Measurements from ENCODE around the gene SPDYA.
"Not testable (repeated sequence)": the region's sequence is repeated elsewhere in the genome, so short reads cannot be mapped to it uniquely, and the experiment has no call there.

Gene SPDYA

GRCh38 chr2:28810384-28811285 lies at the start of gene SPDYA:
SPDYA (plus strand) TSS chr2:28810834; CDS start chr2:28816015, 5,181 bp downstream.
- DNase-seq, result no peak

GRCh38 chr2:28761420-28761819 lies 49.2 kb upstream of the SPDYA start:
- no peak for DNase-seq

- no peak for DNase-seq
Measured at GRCh38 chr2:28764909-28765711, 45.5 kb upstream of the SPDYA start.

- DNase-seq, result no peak
Measured at GRCh38 chr2:28766070-28766469, 44.6 kb upstream of the SPDYA start.

- DNase-seq, result no peak
Measured at GRCh38 chr2:28767337-28767736, 43.3 kb upstream of the SPDYA start.

DNA sequence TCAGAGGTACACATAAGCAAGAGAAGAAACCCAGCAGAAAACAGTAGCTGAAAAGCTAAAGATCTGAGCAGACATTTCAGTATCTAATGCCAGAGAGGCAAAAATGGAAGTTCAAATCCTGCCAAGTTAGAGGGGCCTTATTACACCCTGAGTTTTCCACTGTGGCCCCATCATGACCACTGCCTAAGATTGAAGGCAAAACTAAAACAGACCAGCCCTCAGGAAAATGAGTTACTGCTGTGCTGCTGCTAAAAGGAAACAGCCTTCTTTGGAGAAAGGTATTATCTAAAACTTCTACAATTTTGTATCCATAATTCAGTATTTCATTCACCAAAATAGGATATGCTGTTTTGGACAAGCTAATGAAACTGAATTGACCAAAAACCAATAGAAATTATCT lies 42.2 kb upstream of the SPDYA start:
- no peak for DNase-seq

- no peak for DNase-seq
Measured at GRCh38 chr2:28768952-28769351, 41.7 kb upstream of the SPDYA start.

- DNase-seq, result no peak
Measured at GRCh38 chr2:28772351-28772750, 38.3 kb upstream of the SPDYA start.

DNA sequence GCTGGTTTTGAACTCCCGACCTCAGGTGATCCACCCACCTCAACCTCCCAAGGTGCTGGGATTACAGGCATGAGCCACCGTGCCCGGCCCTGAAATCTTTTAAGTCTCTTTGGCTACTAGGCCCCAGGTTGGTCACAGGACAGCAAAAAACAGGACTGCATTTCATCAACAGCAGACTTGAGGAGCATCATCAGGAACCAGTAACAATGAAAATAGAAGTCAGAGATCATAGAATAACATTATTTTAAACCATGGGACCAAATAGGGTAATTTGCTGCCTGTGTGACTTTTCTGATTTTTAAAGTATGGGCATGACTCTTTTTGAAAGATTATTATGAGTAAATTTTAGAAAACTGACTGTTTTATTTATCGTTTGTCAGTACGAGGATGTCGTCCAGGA lies 34.2 kb upstream of the SPDYA start:
- no peak for DNase-seq

GRCh38 chr2:28778392-28778791 lies 32.2 kb upstream of the SPDYA start:
- DNase-seq, result no peak

DNA sequence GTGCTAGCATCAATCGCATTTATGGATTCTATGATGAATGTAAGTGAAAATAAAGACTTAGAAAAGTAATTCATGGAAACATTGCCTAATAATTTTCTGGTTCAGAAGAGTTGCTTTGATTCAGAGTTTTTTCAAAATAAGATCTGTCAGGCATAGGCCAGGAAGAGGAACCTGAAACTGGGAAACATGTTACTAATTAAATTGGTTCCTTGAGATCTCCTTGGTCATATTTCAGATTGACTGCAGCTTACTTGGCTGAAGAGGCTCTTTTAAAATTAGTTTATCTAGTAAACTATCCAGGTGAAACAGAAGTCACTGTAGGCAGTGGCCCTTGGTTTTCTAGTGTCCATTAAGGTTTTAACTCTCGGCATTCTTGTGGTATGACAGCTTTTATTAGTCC lies 31.6 kb upstream of the SPDYA start:
- no peak for DNase-seq

DNA sequence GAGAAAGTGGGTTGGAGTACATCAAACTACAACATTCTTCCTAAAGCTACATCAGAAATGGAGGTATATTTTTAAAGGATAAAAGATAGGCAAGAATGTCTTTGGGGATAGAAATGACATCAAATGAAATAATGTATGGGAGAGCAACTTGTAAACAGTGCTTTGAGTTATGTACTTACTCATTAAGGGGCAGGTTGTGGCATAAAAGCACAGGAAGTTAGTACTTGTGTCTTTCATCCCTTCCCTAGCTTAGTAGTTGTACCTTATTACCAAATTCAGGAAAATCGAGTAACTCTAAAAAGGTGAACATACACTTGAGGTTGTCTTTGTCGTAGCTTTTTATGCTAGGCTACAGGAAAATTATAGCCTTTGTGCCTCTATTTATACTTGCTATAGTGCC lies 30.1 kb upstream of the SPDYA start:
- DNase-seq, result no peak

DNA sequence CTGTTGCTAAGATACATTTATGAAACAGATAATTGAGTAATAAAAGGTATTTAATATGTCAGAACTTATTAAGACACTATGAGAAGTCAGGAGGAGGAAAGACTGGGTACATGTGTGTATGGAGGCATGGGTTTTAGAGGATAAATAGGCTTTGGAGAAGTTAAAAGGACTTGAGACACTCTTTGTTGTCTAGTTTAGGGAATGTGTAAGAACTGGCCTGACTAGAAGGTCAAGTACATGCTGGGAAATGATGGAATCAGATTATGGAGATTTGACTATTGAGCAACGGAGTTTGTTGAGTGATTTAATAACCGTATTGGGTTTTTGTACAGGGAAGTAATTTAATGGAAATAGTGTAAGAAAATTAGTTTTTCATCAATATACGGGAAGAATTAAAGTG lies 28.2 kb upstream of the SPDYA start:
- DNase-seq, result no peak

DNA sequence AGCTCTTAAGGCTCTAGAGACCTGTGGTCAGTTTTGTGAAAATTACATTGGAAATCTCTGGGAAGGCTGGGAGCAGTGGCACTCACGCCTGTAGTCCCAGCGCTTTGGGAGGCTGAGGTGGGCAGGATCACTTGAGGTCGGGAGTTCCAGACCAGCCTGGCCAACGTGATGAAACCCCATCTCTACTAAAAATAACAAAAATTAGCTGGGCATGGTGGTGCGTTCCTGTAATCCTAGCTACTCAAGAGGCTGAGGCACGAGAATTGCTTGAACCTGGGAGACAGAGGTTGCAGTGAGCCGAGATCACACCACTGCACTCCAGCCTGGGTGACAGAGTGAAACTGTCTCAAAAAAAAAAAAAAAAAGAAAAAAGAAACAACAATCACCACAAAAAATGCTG lies 26.1 kb upstream of the SPDYA start:
- not testable (repeated sequence) for DNase-seq

- DNase-seq, result no peak
Measured at GRCh38 chr2:28796620-28797019, 14.0 kb upstream of the SPDYA start.

GRCh38 chr2:28801726-28802125 lies 8.9 kb upstream of the SPDYA start:
- DNase-seq, result no peak

GRCh38 chr2:28802975-28803429 lies 7.6 kb upstream of the SPDYA start:
- DNase-seq, result no peak

GRCh38 chr2:28809927-28810326 lies 707 bp upstream of the SPDYA start:
- DNase-seq, result no peak

- DNase-seq, result no peak
Measured at GRCh38 chr2:28818053-28818452, 7.4 kb downstream of the SPDYA start.

DNA sequence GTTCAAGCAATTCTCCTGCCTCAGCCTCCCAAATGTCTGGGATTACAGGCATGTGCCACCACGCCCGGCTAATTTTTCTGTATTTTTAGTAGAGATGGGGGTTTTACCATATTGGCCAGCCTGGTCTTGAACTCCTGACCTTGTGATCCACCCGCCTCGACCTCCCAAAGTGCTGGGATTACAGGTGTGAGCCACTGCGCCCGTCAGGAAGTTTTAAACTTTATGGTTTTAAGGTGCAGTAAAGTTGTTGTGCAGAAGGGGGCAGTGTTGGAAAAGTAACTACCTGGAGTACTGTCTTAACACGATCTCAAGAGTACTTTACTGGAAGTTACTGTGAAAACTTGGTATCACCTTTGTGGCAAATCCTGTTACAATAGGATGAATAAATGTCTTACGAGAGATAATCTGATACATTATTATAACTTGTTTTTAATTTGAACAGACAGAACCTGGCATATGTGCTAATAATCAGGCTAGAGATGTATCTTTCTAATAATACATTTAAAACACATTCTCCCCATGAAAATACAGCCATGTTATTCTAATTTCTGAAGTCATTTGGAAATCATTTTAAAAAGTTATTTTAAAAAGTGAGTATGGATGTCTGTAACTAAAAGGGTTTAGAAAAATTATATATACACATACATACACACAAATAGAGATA lies 10.8 kb downstream of the SPDYA start:
- DNase-seq, result no peak

DNA sequence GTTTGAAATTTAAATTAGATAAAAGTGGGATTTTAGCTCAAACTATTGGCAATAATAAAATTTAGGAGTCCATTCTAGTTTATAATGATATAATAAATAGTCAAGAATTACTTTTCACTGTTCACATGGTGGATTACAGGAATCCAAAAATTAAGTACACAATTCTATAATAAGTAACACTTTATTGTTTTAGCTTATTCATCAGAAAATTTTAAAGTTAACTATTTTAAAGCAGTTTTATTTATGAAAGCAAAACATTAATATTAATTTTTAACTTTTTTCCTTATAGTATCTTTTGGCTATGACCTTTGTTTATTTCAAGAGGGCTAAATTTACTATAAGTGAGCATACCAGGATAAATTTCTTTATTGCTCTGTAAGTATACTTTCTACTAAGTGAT lies 11.4 kb downstream of the SPDYA start:
- no peak for DNase-seq

- DNase-seq, result no peak
Measured at GRCh38 chr2:28824207-28824606, 13.6 kb downstream of the SPDYA start.

DNA sequence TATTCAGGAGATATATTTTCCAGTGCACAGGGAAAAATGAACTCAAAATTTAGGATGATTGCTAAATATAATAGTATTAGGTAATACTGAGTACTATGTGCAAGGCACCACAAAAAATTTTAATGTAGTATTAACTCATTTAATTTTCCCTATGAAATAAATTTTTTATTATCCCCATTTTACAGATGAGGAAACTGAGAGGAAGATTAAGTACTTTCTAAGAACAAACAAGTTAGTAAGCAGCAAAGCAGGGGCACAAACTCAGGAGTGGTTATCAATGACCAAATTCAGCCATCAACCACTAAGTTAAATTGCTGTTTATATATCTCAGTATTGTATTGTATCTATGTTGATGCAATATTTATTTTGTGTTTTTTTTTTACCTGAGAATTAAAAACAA lies 14.2 kb downstream of the SPDYA start:
- DNase-seq, result no peak

- no peak for DNase-seq
Measured at GRCh38 chr2:28828382-28828781, 17.7 kb downstream of the SPDYA start.
